PC-3 (cell line): Measurements from ENCODE around the gene PCDH1. TPM values are rescaled to one million over a fixed set of nuclear protein-coding genes. Genes with fewer than 3 reads are reported as not detected.

ENCODE experiments used
- ATAC-seq: fragments of 200-7000 bp; cut with Tn5 transposase; 2 replicates; pipeline ENCODE4 v1.9.1; 2020; ENCODE audit warnings: mild to moderate bottlenecking, moderate library complexity
- BruUV-seq: library from RNA; stranded (reverse); fragments of 400-500 nt; replicated peaks from 2 replicates; lab custom pipeline; 2021; lab: Mats Ljungman, UMichigan
- CTCF ChIA-PET: fragments of 300-600 bp; sonication (Branson Sonifier 250); formaldehyde crosslinking; loops from one replicate; lab custom pipeline; 2022; ENCODE audit warnings: antibody characterized with exemption; lab: Charles Lee
- POLR2A ChIA-PET: fragments of 300-600 bp; sonication (Branson Sonifier 250); formaldehyde crosslinking; loops from one replicate; lab custom pipeline; 2022; ENCODE audit warnings: antibody characterized with exemption; ENCODE audit not compliant: unreplicated experiment; lab: Charles Lee
- DNase-seq: peaks from one replicate; pipeline ENCODE4 v3.0.0-alpha.2; 2015
- H2AFZ ChIP-seq: fragments of 300-600 bp; sonication (generic); 2 replicates; pipeline ENCODE4 v1.6.0; 2016; ENCODE audit warnings: antibody characterized with exemption, low read length
- H3F3A ChIP-seq: fragments of 300-600 bp; sonication (generic); one replicate; pipeline ENCODE4 v1.6.0; 2017; ENCODE audit warnings: antibody characterized with exemption, low read length, control low read depth, mild to moderate bottlenecking; ENCODE audit not compliant: unreplicated experiment
- H3K27ac ChIP-seq: fragments of 300-600 bp; sonication (generic); 2 replicates; pipeline ENCODE4 v1.5.1; 2016; ENCODE audit warnings: mild to moderate bottlenecking, low read length
- H3K27me3 ChIP-seq: fragments of 300-600 bp; sonication (generic); 2 replicates; pipeline ENCODE4 v1.6.1; 2016; ENCODE audit warnings: low read length, mixed read lengths
- H3K36me3 ChIP-seq: fragments of 300-600 bp; sonication (generic); 2 replicates; pipeline ENCODE4 v1.6.1; 2016; ENCODE audit warnings: low read depth, mixed run types, low read length, mixed read lengths
- H3K4me1 ChIP-seq: fragments of 300-600 bp; sonication (generic); 2 replicates; pipeline ENCODE4 v1.5.1; 2016; ENCODE audit warnings: low read length; ENCODE audit not compliant: insufficient read depth
- H3K4me2 ChIP-seq: fragments of 300-600 bp; sonication (generic); 2 replicates; pipeline ENCODE4 v1.6.0; 2016; ENCODE audit warnings: low read length
- H3K4me3 ChIP-seq: fragments of 300-600 bp; sonication (generic); 2 replicates; pipeline ENCODE4 v1.5.1; 2016; ENCODE audit warnings: mild to moderate bottlenecking, low read length, mixed read lengths
- H3K79me2 ChIP-seq: fragments of 300-600 bp; sonication (generic); 2 replicates; pipeline ENCODE4 v1.6.1; 2017; ENCODE audit warnings: low read length, mixed read lengths
- H3K9ac ChIP-seq: fragments of 300-600 bp; sonication (generic); 2 replicates; pipeline ENCODE4 v1.6.0; 2016; ENCODE audit warnings: mild to moderate bottlenecking, low read length
- H3K9me2 ChIP-seq: fragments of 300-600 bp; sonication (generic); replicated peaks from 2 replicates; pipeline ENCODE4 v1.6.1; 2016; ENCODE audit warnings: mixed run types, low read length, mixed read lengths
- H3K9me3 ChIP-seq: fragments of 300-600 bp; sonication (generic); 2 replicates; pipeline ENCODE4 v1.6.1; 2016; ENCODE audit warnings: low read length, mixed read lengths
- H4K20me1 ChIP-seq: fragments of 300-600 bp; sonication (generic); 2 replicates; pipeline ENCODE4 v1.6.1; 2016; ENCODE audit warnings: low read length, mixed read lengths
- CTCF ChIP-seq: fragments of 300-600 bp; sonication (generic); conservative IDR thresholded peaks from 2 replicates; pipeline ENCODE4 v1.5.1; 2017; ENCODE audit warnings: antibody characterized with exemption, low read depth, mild to moderate bottlenecking, low read length
- EZH2 ChIP-seq: fragments of 300-600 bp; sonication (generic); IDR thresholded peaks from one replicate; pipeline ENCODE4 v1.6.1; 2017; ENCODE audit warnings: antibody characterized with exemption, mild to moderate bottlenecking, low read length; ENCODE audit not compliant: unreplicated experiment
- EZH2phosphoT487 ChIP-seq: fragments of 300-600 bp; sonication (generic); IDR thresholded peaks from 2 replicates; pipeline ENCODE4 v1.6.1; 2018; ENCODE audit warnings: mild to moderate bottlenecking, antibody characterized with exemption, low read length, borderline replicate concordance
- intact Hi-C: fragments of 100-400 bp; cut with micrococcal nuclease; formaldehyde crosslinking; loops from 2 replicates; pipeline ENCODE4 v1.9.0; 2023
- total RNA-seq: library from RNA; depleted of rRNA; stranded (reverse); fragments of >200 nt; gene quantifications from 2 replicates; pipeline ENCODE4 v1.2.3, GENCODE V29; 2014

Gene PCDH1
- total RNA-seq, 1 experiment from 2014 or later = 55.8 TPM

DNA sequence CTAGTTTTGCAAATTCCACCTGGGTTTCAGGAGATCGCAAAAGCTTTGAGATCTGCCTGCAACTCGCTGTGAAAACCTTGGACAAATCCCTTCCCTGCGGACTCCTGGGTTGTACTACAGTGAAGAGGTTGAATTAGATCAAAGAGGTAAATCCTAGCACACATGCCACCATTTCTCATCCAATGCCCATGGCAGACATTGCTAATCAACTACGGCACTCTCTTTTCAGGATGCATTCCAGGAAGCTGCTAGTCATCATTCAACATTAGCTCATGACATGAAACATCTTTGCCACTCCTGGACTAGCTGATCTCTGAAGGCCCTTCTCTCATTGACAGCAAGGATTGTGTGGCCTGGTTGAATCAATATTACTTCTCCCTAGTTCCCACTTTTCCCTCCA lies 46.1 kb downstream of the PCDH1 start:
- TF ChIP-seq EZH2phosphoT487 (no peak), CTCF (no peak), EZH2 (no peak)
- intact Hi-C loops = no loop called here
- H3K4me2 ChIP-seq = no peak overlapping the region
- no peaks in the 10 kb centered on the region for H3K27me3 ChIP-seq
- H3K9me2 ChIP-seq = no peaks in the 10 kb centered on the region
- H3K79me2 ChIP-seq = no peaks in the 10 kb centered on the region
- no peak overlapping the region for H3K27ac ChIP-seq
- no TSS peak for BruUV-seq
- DNase-seq (no peak), ATAC-seq (no peak)
- no peaks in the 10 kb centered on the region for H3K9me3 ChIP-seq
- H3F3A ChIP-seq = no peaks in the 10 kb centered on the region
- H3K4me1 ChIP-seq = 0 out of 2 replicates have a peak, but pooled peaks cover 5% of the 10 kb centered on the region
- no peak overlapping the region for H2AFZ ChIP-seq
- no peaks in the 10 kb centered on the region for H3K36me3 ChIP-seq
- no peak overlapping the region for H3K4me3 ChIP-seq
- CTCF ChIA-PET = no interaction called here
- no peak overlapping the region for H3K9ac ChIP-seq
- H4K20me1 ChIP-seq = no peaks in the 10 kb centered on the region
- POLR2A ChIA-PET = no interaction called here

DNA sequence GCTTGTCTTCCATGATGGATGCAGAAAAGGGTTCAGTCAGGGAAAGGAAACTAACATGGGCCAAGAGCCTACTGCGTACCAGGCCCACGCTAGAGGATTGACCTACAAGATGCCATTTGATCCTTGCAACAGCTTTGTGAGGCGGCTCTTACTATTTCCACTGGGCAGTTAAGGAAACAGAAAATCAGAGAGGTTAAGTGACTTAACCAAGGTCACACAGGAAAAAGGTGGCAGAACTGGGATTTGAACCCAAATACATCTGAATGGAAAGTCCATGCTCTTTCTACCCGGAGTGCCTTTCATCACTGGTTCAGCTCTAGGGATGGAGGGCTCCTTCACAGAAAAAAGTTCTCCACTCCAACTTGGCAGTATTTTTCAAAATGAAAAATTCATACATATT lies 50.0 kb downstream of the PCDH1 start:
- Histone ChIP-seq H3K79me2 (no peaks in the 10 kb centered on the region), H2AFZ (no peak overlapping the region), H3K9me2 (no peaks in the 10 kb centered on the region), H3K27me3 (no peaks in the 10 kb centered on the region), H3K9me3 (no peaks in the 10 kb centered on the region), H3K9ac (no peak overlapping the region), H3K36me3 (no peaks in the 10 kb centered on the region), H3K4me2 (no peak overlapping the region), H3K4me3 (no peak overlapping the region), H3K4me1 (0 out of 2 replicates have a peak, but pooled peaks cover 4% of the 10 kb centered on the region), H4K20me1 (no peaks in the 10 kb centered on the region), H3K27ac (no peak overlapping the region), H3F3A (no peaks in the 10 kb centered on the region)
- DNase-seq = no peak
- TF ChIP-seq EZH2 (no peak), CTCF (no peak), EZH2phosphoT487 (no peak)
- intact Hi-C loops = no loop called here
- ChIA-PET POLR2A (no interaction called here), CTCF (no interaction called here)
- BruUV-seq = no TSS peak
- no peak for ATAC-seq

DNA sequence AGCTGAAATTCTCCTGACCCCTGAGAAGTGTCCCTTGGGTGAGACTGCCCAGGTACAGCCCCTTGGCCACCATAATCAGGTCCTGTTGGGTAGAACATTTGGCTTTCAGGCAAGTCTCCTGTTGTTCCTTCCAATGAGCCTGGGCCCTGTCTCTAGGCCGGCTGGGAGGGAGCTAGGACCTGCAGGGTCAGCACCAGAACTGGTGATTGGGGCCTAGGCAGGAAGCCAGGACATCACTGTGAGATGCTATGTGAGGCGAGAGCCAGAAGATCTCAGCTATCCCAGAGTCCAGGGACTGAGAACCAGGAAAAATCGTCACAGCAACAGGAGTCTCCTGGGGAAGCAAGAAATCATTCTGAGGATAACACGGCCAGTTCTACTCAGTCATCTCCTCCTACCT lies 51.5 kb downstream of the PCDH1 start:
- Histone ChIP-seq H2AFZ (no peak overlapping the region), H3K36me3 (no peaks in the 10 kb centered on the region), H3K4me2 (no peak overlapping the region), H3K27me3 (no peaks in the 10 kb centered on the region), H4K20me1 (no peaks in the 10 kb centered on the region), H3K9ac (no peak overlapping the region), H3K9me2 (no peaks in the 10 kb centered on the region), H3K27ac (no peak overlapping the region), H3F3A (no peaks in the 10 kb centered on the region), H3K4me3 (no peak overlapping the region), H3K79me2 (no peaks in the 10 kb centered on the region), H3K4me1 (no peaks in the 10 kb centered on the region), H3K9me3 (no peaks in the 10 kb centered on the region)
- TF ChIP-seq EZH2 (no peak), EZH2phosphoT487 (no peak), CTCF (no peak)
- intact Hi-C loops = no loop called here
- no TSS peak for BruUV-seq
- ATAC-seq (no peak), DNase-seq (no peak)
- POLR2A ChIA-PET = no interaction called here
- CTCF ChIA-PET = interaction anchor here (0.7 to 0.8 kb wide), 2 partner anchors 11 to 40 kb away, joined by 3 read pairs; no protein-coding TSS in a partner anchor
